GM12873 (cell line): ENCODE results near the gene TMEM260.

Experiments
- CTCF ChIP-seq: IDR thresholded peaks from 2 replicates; pipeline ENCODE4 v1.5.1; 2012; ENCODE audit warnings: low read depth, mild to moderate bottlenecking, moderate library complexity, low read length, control low read depth; ENCODE audit not compliant: insufficient read depth; ENCODE audit errors: missing control alignments

TMEM260 gene

GRCh38 chr14:56647493-56647892 lies 67.9 kb downstream of the TMEM260 start:
- TF ChIP-seq CTCF, result no peak

- TF ChIP-seq CTCF, result no peak
Observed at GRCh38 chr14:56648508-56649301, 69.1 kb downstream of the TMEM260 start.

DNA sequence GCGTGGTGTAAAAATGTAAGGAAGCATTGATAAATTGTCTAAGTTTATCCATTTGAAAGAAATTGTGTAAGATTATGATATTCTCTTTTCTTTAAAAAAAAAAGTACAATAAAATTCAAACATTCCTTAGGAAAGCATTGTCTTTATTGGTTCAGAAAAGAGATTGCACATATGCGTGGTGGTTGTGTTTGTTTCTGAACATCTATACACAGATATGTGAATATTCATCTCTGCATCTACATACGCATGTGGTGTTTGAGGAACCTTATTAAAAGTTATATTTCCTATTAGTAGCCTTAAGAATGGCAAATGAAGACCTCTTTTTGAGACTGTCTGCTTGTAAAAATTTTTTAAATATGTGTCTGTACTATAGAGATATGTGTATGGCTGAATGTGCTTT lies 69.8 kb downstream of the TMEM260 start:
- no peak for TF ChIP-seq CTCF

DNA sequence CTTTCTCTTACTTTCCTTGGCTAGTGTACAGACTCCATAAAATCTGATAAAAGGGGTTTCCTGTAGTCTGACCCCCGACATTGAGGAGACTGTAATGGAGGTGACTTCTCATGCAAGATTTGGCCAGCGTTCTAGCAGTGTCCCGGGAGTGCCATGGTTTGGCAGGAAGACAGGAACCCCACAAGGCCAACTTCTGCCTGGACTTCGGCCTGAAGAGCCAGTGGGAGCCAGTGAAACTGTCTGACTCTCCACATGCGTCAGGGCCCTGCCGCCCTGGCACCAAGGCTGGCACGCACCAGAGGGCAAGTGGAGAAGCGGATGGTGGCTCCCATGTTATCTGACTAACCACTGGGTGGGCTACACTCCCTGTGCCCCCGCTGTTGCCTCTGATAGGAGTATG lies 70.5 kb downstream of the TMEM260 start:
- no peak for TF ChIP-seq CTCF

- no peak for TF ChIP-seq CTCF
Observed at GRCh38 chr14:56650979-56651378, 71.4 kb downstream of the TMEM260 start.

DNA sequence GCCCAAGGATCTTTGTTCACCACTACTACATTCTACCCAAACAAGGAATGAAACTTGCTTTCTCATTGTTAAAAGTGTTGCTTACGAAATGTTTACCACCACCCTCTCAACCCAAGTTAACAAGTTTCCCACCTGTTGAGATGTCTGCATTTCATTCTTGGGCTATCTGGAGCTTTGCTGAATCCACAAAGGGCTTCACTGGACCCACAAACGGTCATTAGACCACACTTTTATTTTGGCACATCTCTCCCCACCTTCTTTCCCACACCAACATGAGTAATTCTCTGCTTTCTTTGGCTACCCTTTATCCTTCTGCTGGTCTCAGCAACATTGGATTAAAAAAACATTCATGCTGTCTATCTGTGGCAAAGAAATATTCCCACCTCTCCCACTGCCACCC lies 78.0 kb downstream of the TMEM260 start:
- no peak for TF ChIP-seq CTCF

GRCh38 chr14:56659378-56659777 lies 79.8 kb downstream of the TMEM260 start:
- no peak for TF ChIP-seq CTCF
